Measurements from ENCODE around the gene CFL1. TPM values are rescaled to one million over a fixed set of nuclear protein-coding genes. Genes with fewer than 3 reads are reported as not detected.

Gene CFL1
- total and polyA plus RNA-seq, 2 of the 8 experiments (the other 6 are each of a cell fraction or from before 2014, with no cell fraction given), result 1,252 to 1,365 TPM

DNA sequence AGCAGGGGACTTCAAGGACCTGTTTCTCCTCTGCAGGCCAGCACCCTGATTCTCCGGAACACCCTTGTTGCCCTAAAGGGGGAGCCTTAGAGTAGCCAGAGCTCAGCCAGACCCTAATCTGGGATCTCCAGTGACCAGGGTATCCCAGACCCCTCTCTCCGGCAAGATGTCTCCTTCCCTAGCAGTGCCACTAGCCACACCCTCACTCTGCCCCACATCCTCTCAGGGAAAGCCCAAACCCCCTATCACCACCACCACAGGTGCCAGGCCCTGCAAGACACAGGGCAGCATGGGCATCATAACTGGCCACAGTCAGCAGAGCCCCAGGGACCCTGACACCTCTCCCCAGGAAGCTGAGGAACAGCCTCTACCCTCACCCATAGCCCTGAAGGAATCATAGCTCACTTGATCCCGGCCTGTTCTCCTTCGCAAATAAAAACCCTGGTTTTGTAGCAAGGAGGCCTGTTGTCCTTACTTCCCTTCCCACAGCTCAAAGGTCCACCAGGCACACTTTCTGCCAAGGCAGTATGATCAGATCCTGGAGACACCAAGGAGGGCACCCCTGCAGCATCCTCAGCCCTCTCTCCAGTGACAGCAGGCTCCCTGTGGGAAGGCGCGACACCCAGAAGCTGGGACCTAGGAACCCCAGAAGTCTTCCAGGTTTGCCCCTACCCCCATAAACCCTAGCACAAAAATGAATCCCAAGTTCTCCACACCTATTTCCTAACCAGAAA is 4.6 kb downstream of the CFL1 start (continued):
- TF ChIP-seq RBBP5 (IDR thresholded peaks at IDR 0.05; ENCODE audit: borderline replicate concordance, low read depth, low read length), result no peak
- TF ChIP-seq, protein P1, sequence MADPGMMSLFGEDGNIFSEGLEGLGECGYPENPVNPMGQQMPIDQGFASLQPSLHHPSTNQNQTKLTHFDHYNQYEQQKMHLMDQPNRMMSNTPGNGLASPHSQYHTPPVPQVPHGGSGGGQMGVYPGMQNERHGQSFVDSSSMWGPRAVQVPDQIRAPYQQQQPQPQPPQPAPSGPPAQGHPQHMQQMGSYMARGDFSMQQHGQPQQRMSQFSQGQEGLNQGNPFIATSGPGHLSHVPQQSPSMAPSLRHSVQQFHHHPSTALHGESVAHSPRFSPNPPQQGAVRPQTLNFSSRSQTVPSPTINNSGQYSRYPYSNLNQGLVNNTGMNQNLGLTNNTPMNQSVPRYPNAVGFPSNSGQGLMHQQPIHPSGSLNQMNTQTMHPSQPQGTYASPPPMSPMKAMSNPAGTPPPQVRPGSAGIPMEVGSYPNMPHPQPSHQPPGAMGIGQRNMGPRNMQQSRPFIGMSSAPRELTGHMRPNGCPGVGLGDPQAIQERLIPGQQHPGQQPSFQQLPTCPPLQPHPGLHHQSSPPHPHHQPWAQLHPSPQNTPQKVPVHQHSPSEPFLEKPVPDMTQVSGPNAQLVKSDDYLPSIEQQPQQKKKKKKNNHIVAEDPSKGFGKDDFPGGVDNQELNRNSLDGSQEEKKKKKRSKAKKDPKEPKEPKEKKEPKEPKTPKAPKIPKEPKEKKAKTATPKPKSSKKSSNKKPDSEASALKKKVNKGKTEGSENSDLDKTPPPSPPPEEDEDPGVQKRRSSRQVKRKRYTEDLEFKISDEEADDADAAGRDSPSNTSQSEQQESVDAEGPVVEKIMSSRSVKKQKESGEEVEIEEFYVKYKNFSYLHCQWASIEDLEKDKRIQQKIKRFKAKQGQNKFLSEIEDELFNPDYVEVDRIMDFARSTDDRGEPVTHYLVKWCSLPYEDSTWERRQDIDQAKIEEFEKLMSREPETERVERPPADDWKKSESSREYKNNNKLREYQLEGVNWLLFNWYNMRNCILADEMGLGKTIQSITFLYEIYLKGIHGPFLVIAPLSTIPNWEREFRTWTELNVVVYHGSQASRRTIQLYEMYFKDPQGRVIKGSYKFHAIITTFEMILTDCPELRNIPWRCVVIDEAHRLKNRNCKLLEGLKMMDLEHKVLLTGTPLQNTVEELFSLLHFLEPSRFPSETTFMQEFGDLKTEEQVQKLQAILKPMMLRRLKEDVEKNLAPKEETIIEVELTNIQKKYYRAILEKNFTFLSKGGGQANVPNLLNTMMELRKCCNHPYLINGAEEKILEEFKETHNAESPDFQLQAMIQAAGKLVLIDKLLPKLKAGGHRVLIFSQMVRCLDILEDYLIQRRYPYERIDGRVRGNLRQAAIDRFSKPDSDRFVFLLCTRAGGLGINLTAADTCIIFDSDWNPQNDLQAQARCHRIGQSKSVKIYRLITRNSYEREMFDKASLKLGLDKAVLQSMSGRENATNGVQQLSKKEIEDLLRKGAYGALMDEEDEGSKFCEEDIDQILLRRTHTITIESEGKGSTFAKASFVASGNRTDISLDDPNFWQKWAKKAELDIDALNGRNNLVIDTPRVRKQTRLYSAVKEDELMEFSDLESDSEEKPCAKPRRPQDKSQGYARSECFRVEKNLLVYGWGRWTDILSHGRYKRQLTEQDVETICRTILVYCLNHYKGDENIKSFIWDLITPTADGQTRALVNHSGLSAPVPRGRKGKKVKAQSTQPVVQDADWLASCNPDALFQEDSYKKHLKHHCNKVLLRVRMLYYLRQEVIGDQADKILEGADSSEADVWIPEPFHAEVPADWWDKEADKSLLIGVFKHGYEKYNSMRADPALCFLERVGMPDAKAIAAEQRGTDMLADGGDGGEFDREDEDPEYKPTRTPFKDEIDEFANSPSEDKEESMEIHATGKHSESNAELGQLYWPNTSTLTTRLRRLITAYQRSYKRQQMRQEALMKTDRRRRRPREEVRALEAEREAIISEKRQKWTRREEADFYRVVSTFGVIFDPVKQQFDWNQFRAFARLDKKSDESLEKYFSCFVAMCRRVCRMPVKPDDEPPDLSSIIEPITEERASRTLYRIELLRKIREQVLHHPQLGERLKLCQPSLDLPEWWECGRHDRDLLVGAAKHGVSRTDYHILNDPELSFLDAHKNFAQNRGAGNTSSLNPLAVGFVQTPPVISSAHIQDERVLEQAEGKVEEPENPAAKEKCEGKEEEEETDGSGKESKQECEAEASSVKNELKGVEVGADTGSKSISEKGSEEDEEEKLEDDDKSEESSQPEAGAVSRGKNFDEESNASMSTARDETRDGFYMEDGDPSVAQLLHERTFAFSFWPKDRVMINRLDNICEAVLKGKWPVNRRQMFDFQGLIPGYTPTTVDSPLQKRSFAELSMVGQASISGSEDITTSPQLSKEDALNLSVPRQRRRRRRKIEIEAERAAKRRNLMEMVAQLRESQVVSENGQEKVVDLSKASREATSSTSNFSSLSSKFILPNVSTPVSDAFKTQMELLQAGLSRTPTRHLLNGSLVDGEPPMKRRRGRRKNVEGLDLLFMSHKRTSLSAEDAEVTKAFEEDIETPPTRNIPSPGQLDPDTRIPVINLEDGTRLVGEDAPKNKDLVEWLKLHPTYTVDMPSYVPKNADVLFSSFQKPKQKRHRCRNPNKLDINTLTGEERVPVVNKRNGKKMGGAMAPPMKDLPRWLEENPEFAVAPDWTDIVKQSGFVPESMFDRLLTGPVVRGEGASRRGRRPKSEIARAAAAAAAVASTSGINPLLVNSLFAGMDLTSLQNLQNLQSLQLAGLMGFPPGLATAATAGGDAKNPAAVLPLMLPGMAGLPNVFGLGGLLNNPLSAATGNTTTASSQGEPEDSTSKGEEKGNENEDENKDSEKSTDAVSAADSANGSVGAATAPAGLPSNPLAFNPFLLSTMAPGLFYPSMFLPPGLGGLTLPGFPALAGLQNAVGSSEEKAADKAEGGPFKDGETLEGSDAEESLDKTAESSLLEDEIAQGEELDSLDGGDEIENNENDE (IDR thresholded peaks at IDR 0.05; ENCODE audit: insufficient replicate concordance, low read length), result no peak

Measured in H1 (cell line).